ENCODE data around the gene SLC35F1.
"Not testable (repeated sequence)": the region's sequence is repeated elsewhere in the genome, so short reads cannot be mapped to it uniquely, and the experiment has no call there.

SLC35F1 gene

GRCh38 chr6:117928833-117929232 lies 21.8 kb downstream of the SLC35F1 start:
- DNase-seq, result no peak

- no peak for DNase-seq
These were observed 22.4 kb downstream of the SLC35F1 start for GRCh38 chr6:117929501-117929900.

GRCh38 chr6:117930645-117931044 lies 23.6 kb downstream of the SLC35F1 start:
- no peak for DNase-seq

- DNase-seq, result no peak
These were observed 24.9 kb downstream of the SLC35F1 start for GRCh38 chr6:117932001-117932400.

- no peak for DNase-seq
These were observed 25.6 kb downstream of the SLC35F1 start for GRCh38 chr6:117932676-117933075.

- DNase-seq, result no peak
These were observed 26.4 kb downstream of the SLC35F1 start for GRCh38 chr6:117933471-117933870.

GRCh38 chr6:117938311-117938995 lies 31.4 kb downstream of the SLC35F1 start:
- DNase-seq, result peak; percentile 8 to 17

- DNase-seq, result no peak
These were observed 40.2 kb downstream of the SLC35F1 start for GRCh38 chr6:117947234-117947633.

GRCh38 chr6:117951783-117952182 lies 44.7 kb downstream of the SLC35F1 start:
- DNase-seq, result peak; percentile 53 to 84

GRCh38 chr6:117955684-117956256 lies 48.7 kb downstream of the SLC35F1 start:
- DNase-seq, result no peak

- DNase-seq, result no peak
These were observed 49.3 kb downstream of the SLC35F1 start for GRCh38 chr6:117956386-117956785.

GRCh38 chr6:117958536-117958935 lies 51.5 kb downstream of the SLC35F1 start:
- DNase-seq, result no peak

- no peak for DNase-seq
These were observed 53.8 kb downstream of the SLC35F1 start for GRCh38 chr6:117960877-117961276.

- no peak for DNase-seq
These were observed 54.2 kb downstream of the SLC35F1 start for GRCh38 chr6:117961301-117961700.

GRCh38 chr6:117965763-117966162 lies 58.7 kb downstream of the SLC35F1 start:
- DNase-seq, result not testable (repeated sequence)

- no peak for DNase-seq
These were observed 64.6 kb downstream of the SLC35F1 start for GRCh38 chr6:117971637-117972036.

- DNase-seq, result no peak
These were observed 68.0 kb downstream of the SLC35F1 start for GRCh38 chr6:117974914-117975627.

GRCh38 chr6:117976030-117976651 lies 69.1 kb downstream of the SLC35F1 start:
- peak; percentile 35 to 70 for DNase-seq

GRCh38 chr6:117985916-117986315 lies 78.9 kb downstream of the SLC35F1 start:
- peak; percentile 60 to 84 for DNase-seq

- no peak for DNase-seq
These were observed 79.3 kb downstream of the SLC35F1 start for GRCh38 chr6:117986396-117986795.

GRCh38 chr6:117989086-117989485 lies 82.0 kb downstream of the SLC35F1 start:
- no peak for DNase-seq

GRCh38 chr6:117990151-117990550 lies 83.1 kb downstream of the SLC35F1 start:
- no peak for DNase-seq

- peak; percentile 88 to 91 for DNase-seq
These were observed 85.8 kb downstream of the SLC35F1 start for GRCh38 chr6:117992856-117993255.

- no peak for DNase-seq
These were observed 105.9 kb downstream of the SLC35F1 start for GRCh38 chr6:118012944-118013343.

Measured in NCI-H524 (cell line).